ENCODE results near the gene FRMD4B.

DNA sequence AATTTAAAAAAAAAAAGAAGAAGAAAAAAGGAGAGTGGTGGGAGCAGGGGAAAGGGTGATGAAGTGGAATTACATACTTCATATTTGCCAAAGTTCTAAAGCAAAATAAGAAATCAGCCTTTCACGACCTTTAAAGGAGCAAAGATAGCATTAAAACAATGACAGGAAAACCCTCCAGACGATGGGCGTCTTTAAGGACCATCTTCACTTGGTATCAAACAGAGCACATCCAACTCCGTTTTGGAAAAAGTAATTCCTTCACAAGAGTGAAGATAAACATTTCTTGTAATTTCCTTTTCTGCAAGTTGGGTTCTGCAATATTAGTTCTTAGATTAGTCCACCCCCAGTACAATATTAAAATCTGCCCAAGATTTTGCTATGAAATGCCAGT, 32.8 kb downstream of the FRMD4B start:
- no peak for TF ChIP-seq EZH2 (IDR thresholded peaks at IDR 0.05)
- no peak for TF ChIP-seq POLR2AphosphoS5 (IDR thresholded peaks at IDR 0.05; ENCODE audit: borderline replicate concordance, low read depth, low read length)

Data from SK-N-MC (cell line).